IPS DF 6.9 (cell line): Measurements from ENCODE around the gene SOCS4.
A peak's percentile ranks its signal among the peaks of the same experiment; 100 is the strongest.
"Not testable (repeated sequence)": the region's sequence is repeated elsewhere in the genome, so short reads cannot be mapped to it uniquely, and the experiment has no call there.

Source experiments
- DNase-seq: peaks from one replicate; pipeline ENCODE4 v3.0.0-alpha.2; 2013; ENCODE audit warnings: low read depth, low spot score
- H3K27ac ChIP-seq: one replicate; pipeline ENCODE4 v1.5.1; 2013; ENCODE audit warnings: low read length, control low read depth
- H3K27me3 ChIP-seq: 2 replicates; pipeline ENCODE4 v1.6.1; 2013; ENCODE audit warnings: mild to moderate bottlenecking, low read length; ENCODE audit not compliant: control insufficient read depth, insufficient read depth
- H3K36me3 ChIP-seq: 2 replicates; pipeline ENCODE4 v1.6.1; 2013; ENCODE audit warnings: low read length; ENCODE audit not compliant: control insufficient read depth, insufficient read depth
- H3K4me1 ChIP-seq: 2 replicates; pipeline ENCODE4 v1.6.1; 2013; ENCODE audit warnings: low read length; ENCODE audit not compliant: control insufficient read depth, insufficient read depth
- H3K4me3 ChIP-seq: 2 replicates; pipeline ENCODE4 v1.5.1; 2013; ENCODE audit warnings: mild to moderate bottlenecking, low read length
- H3K9me3 ChIP-seq: 2 replicates; pipeline ENCODE4 v1.6.1; 2013; ENCODE audit warnings: low read length, inconsistent platforms; ENCODE audit not compliant: control insufficient read depth, insufficient read depth
- WGBS: extraction: QIAGEN DNeasy Blood & Tissue Kit; methylation state at CpG from one replicate; pipeline ENCODE4 v1.1.7; 2013; ENCODE audit warnings: mixed read lengths, missing lambda C conversion rate; ENCODE audit not compliant: insufficient read length, insufficient coverage; 5-methylcytosine and 5-hydroxymethylcytosine counted together

Gene SOCS4

GRCh38 chr14:55026441-55026792, 619 bp upstream of the SOCS4 start:
- WGBS, result no CpG with 5 or more reads among the region's 9 CpGs
- no peaks in the 10 kb centered on the region for H3K27me3 ChIP-seq
- H3K4me1 ChIP-seq, result no peaks in the 10 kb centered on the region
- H3K9me3 ChIP-seq, result no peaks in the 10 kb centered on the region
- peak overlapping the region; percentile 99 for H3K4me3 ChIP-seq
- H3K36me3 ChIP-seq, result no peaks in the 10 kb centered on the region
- H3K27ac ChIP-seq, result no peak overlapping the region
- no peak for DNase-seq

DNA sequence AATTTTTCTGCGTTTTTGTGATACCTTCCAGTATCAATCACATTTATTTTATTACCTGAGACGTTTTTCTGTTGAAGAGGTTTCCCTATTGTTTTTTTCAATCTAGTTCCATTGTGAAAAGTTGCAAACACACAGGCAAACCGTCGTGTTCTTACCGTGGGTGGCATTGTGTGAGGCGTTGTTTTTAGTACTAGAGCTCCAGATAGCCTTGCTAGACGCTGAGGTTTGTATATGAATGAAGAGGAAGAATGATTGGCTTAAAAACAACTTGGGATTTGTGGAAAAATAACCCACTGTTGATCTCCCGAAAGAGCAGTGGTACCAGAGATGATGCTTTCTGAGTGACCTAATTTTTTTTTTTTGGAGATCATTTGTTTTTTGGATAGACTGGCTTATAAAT, 1.0 kb downstream of the SOCS4 start:
- Histone ChIP-seq H3K4me3 (peak overlapping the region; percentile 99; the same call in 1 of the 2 replicates), H3K36me3 (no peaks in the 10 kb centered on the region; the same call in 1 of the 2 replicates), H3K27me3 (no peaks in the 10 kb centered on the region), H3K4me1 (no peaks in the 10 kb centered on the region), H3K9me3 (no peaks in the 10 kb centered on the region), H3K27ac (no peak overlapping the region)
- no CpG with 5 or more reads among the region's 8 CpGs for WGBS
- no peak for DNase-seq

- H3K4me1 ChIP-seq, result no peaks in the 10 kb centered on the region
- no CpG with 5 or more reads among the region's 4 CpGs for WGBS
- no peaks in the 10 kb centered on the region; the same call in 1 of the 2 replicates for H3K36me3 ChIP-seq
- DNase-seq, result no peak
- H3K27ac ChIP-seq, result no peak overlapping the region
- H3K27me3 ChIP-seq, result no peaks in the 10 kb centered on the region
- no peak overlapping the region; the same call in 1 of the 2 replicates for H3K4me3 ChIP-seq
- no peaks in the 10 kb centered on the region for H3K9me3 ChIP-seq
Observed at GRCh38 chr14:55028476-55028875, 1.4 kb downstream of the SOCS4 start.

DNA sequence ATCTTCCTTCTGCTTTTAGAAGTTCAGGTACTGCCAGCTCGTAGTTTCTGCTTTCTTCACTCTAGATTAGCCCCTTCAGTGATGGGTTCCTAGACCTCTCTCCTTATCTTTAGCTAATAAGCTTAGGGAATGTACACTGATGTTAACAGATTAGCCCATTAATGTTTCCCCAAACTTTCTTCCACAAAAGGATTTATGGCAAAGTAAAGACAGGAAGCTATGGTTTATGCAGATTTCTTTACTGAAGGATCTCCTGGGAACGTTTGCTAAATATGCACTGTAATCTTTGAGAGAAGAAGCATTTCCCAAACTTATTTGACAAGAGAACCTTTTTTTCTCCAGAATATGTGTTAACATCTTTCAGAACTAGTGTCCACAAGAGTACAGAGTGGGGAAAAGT, 4.2 kb downstream of the SOCS4 start:
- WGBS, result no CpG with 5 or more reads among the region's 2 CpGs
- H3K27ac ChIP-seq, result no peak overlapping the region
- H3K4me1 ChIP-seq, result no peaks in the 10 kb centered on the region
- no peaks in the 10 kb centered on the region for H3K9me3 ChIP-seq
- H3K36me3 ChIP-seq, result peaks cover 2% of the 10 kb centered on the region; the same call in 1 of the 2 replicates
- no peak overlapping the region for H3K4me3 ChIP-seq
- no peaks in the 10 kb centered on the region for H3K27me3 ChIP-seq
- no peak for DNase-seq

DNA sequence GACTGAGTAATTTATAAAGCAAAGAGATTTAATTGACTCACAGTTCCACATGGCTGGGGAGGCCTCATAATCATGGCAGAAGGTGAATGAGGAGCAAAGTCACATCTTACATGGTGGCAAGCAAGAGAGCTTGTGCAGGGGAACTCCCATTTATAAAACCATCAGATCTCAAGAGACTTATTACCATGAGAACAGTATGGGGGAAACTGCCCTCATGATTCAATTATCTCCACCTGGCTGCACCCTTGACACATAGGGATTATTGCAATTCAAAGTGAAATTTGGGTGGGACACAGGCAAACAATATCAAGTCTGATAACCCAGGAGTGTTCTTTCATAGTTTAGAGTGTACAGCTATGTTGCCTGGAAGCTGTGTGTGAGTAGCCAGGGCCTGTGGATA, 11.0 kb downstream of the SOCS4 start:
- not testable (repeated sequence) for H3K9me3 ChIP-seq, H3K4me3 ChIP-seq, DNase-seq, H3K36me3 ChIP-seq, H3K27ac ChIP-seq, H3K27me3 ChIP-seq, H3K4me1 ChIP-seq

DNA sequence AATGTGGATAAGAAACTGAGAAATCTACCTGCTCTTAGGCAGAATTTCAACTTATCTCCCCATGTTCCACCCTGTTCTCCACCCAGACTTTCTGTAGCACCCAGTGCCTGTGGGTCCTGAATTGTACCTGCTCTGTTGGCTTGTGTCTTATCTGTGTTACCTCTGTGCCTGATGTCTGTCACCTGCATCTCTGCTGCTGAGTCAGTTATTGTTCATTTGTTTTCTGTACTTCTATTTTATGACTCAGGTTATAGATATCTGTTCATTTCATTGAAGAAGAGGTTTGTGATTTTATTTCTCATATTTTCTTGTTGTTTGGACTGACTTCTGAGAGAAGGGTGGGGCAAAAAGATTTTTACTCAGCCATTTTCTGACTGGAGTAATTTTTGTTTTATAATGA, 11.7 kb downstream of the SOCS4 start:
- no peaks in the 10 kb centered on the region; the same call in 1 of the 2 replicates for H3K4me1 ChIP-seq
- no peaks in the 10 kb centered on the region for H3K9me3 ChIP-seq
- DNase-seq, result no peak
- no peak overlapping the region for H3K27ac ChIP-seq
- peaks cover 2% of the 10 kb centered on the region; the same call in 1 of the 2 replicates for H3K36me3 ChIP-seq
- H3K27me3 ChIP-seq, result no peaks in the 10 kb centered on the region
- H3K4me3 ChIP-seq, result no peak overlapping the region

DNA sequence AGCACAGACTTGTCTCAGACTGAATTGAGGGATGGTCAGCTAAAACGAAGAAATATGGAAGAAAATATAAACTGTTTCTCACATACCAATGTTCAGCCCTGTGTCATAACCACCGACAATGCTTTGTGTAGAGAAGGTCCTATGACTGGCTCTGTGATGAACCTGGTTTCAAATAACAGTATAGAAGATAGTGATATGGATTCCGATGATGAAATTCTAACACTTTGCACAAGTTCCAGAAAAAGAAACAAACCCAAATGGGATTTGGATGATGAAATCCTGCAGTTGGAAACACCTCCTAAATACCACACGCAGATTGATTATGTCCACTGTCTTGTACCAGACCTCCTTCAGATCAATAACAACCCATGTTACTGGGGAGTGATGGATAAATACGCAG, 16.5 kb downstream of the SOCS4 start:
- Histone ChIP-seq H3K27me3 (no peaks in the 10 kb centered on the region), H3K36me3 (no peaks in the 10 kb centered on the region), H3K9me3 (no peaks in the 10 kb centered on the region), H3K4me1 (no peaks in the 10 kb centered on the region; the same call in 1 of the 2 replicates), H3K4me3 (no peak overlapping the region), H3K27ac (no peak overlapping the region)
- whole genome bisulfite sequencing, result no CpG with 5 or more reads among the region's 5 CpGs
- no peak for DNase-seq

- Histone ChIP-seq H3K27ac (no peak overlapping the region), H3K4me1 (no peaks in the 10 kb centered on the region; the same call in 1 of the 2 replicates), H3K9me3 (no peaks in the 10 kb centered on the region), H3K36me3 (no peaks in the 10 kb centered on the region), H3K27me3 (no peaks in the 10 kb centered on the region), H3K4me3 (no peak overlapping the region)
- no peak for DNase-seq
Observed at GRCh38 chr14:55045087-55045486, 18.1 kb downstream of the SOCS4 start.

- H3K27me3 ChIP-seq, result no peaks in the 10 kb centered on the region
- no peak overlapping the region for H3K4me3 ChIP-seq
- H3K36me3 ChIP-seq, result no peaks in the 10 kb centered on the region
- H3K4me1 ChIP-seq, result no peaks in the 10 kb centered on the region
- no peak overlapping the region for H3K27ac ChIP-seq
- WGBS, result no CpG with 5 or more reads among the region's 5 CpGs
- no peaks in the 10 kb centered on the region for H3K9me3 ChIP-seq
- no peak for DNase-seq
Observed at GRCh38 chr14:55047301-55048053, 20.4 kb downstream of the SOCS4 start.

DNA sequence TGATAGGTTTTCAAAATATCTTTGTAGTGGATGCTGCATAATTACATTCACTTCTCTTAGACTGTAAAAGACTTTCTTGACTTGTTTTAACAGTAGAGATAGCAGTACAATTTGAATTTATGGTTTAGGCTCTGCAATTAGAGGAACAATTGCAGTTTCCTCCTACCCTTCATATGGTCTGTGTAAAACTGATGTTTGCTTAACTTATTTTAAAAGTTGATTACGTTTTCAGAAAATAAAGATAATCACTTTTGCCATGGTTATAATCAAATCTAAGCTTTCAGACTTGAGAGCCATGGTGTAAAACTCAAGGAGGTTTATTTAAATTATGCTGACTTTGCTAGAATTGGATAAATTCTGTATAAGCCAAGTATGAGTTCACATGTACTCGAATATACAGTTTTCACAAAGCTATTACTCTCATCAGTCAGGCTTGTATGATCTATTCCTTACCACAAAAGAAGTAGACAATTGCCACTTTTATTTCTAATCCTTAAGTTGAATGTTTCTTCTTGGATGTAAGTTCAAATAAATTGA, 21.9 kb downstream of the SOCS4 start:
- no peaks in the 10 kb centered on the region for H3K36me3 ChIP-seq
- H3K9me3 ChIP-seq, result no peaks in the 10 kb centered on the region
- H3K27ac ChIP-seq, result no peak overlapping the region
- no CpG with 5 or more reads among the region's 2 CpGs for WGBS
- H3K4me1 ChIP-seq, result no peaks in the 10 kb centered on the region
- no peak overlapping the region for H3K4me3 ChIP-seq
- no peaks in the 10 kb centered on the region for H3K27me3 ChIP-seq
- no peak for DNase-seq

- Histone ChIP-seq H3K4me3 (peak overlapping the region; percentile 40; the same call in 1 of the 2 replicates), H3K9me3 (no peaks in the 10 kb centered on the region), H3K36me3 (no peaks in the 10 kb centered on the region), H3K27ac (no peak overlapping the region), H3K27me3 (no peaks in the 10 kb centered on the region), H3K4me1 (no peaks in the 10 kb centered on the region)
- no peak for DNase-seq
- WGBS, result no CpG with 5 or more reads among the region's 10 CpGs
Observed at GRCh38 chr14:55051165-55051422, 24.1 kb downstream of the SOCS4 start.
